ENCODE measurements around the gene CYB5RL.

The CYB5RL gene

GRCh38 chr1:54177726-54178125, 22.1 kb downstream of the CYB5RL start:
- TF ChIP-seq, protein P1, sequence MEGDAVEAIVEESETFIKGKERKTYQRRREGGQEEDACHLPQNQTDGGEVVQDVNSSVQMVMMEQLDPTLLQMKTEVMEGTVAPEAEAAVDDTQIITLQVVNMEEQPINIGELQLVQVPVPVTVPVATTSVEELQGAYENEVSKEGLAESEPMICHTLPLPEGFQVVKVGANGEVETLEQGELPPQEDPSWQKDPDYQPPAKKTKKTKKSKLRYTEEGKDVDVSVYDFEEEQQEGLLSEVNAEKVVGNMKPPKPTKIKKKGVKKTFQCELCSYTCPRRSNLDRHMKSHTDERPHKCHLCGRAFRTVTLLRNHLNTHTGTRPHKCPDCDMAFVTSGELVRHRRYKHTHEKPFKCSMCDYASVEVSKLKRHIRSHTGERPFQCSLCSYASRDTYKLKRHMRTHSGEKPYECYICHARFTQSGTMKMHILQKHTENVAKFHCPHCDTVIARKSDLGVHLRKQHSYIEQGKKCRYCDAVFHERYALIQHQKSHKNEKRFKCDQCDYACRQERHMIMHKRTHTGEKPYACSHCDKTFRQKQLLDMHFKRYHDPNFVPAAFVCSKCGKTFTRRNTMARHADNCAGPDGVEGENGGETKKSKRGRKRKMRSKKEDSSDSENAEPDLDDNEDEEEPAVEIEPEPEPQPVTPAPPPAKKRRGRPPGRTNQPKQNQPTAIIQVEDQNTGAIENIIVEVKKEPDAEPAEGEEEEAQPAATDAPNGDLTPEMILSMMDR (IDR thresholded peaks at IDR 0.05): no peak

DNA sequence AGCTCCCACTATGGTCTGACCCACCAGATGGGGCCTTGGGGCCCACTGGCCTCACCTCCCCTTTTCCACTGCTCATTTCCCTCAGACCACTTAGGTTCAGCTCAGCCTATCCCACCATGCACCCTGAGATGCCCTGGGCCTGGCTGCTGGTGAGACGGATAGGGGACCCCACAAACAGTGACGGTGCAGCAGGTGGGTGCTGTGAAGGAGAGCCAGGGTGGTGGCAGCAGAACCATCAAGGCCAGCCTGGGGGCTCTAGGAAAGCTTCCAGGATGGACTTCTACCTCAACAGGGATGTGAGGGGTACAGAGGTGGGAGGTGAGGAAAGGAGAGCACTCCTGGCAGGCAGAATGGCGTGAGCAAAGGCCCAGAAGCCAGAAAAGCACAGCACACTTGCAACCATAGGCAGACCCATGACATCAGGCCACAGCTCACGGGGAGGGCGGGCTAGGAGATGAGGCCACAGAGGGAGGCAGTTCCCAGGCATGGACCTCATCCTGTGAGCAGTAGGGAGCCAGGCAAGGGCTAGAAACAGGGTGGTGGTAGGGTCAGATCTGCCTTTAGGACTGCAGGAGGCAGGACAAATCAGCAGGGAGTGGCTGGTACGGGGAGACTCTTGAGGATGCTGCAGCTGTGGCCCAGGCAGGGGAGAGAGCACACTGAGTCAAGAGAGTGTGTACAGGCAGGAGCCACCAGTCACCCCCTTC, 23.1 kb downstream of the CYB5RL start:
- TF ChIP-seq, protein P1 (IDR thresholded peaks at IDR 0.05): no peak

- TF ChIP-seq, protein P1 (IDR thresholded peaks at IDR 0.05): no peak
These were observed 25.7 kb downstream of the CYB5RL start for GRCh38 chr1:54174106-54174505.

GRCh38 chr1:54173681-54174080, 26.1 kb downstream of the CYB5RL start:
- TF ChIP-seq, protein P1 (IDR thresholded peaks at IDR 0.05): no peak

- TF ChIP-seq, protein P1 (IDR thresholded peaks at IDR 0.05): no peak
These were observed 26.9 kb downstream of the CYB5RL start for GRCh38 chr1:54172614-54173599.

DNA sequence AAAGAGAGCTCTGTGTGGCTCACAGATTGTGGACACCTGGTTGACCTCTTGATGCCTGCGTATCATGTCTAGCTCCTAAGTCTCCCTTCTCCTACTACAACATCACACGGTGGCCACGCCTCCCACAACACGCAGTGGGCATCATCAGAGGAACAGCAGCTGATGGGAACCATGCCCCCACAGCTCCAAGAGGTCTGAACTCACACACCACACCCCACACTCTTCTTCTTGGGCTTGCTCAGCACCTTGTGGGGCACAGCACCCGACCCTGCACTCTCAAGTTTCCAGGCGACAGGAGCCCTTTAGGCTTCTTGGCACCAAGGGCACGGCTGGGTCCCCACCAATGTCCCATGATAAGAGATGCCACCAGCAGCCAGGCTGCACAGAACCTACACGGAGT, 28.2 kb downstream of the CYB5RL start:
- TF ChIP-seq, protein P1 (IDR thresholded peaks at IDR 0.05): no peak

DNA sequence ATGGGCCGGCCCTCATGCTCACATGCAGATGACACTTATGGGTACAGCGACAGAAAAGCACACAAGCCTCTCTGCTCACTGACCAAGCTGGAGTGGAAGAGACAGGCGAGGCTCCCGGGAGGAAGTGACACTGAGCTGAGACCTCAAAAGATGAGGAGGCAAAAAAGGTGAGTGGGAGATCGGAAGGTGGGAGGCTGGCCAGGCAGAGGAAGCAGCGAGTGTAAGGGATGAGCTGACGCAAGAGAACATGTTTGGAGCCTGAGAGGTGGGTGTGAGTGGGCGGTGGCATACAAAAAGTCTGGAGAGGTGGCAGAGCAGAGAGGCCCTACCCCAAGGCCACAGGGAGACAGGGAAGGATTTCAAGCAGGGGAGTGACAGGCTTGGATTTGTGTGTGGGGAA, 28.8 kb downstream of the CYB5RL start:
- TF ChIP-seq, protein P1 (IDR thresholded peaks at IDR 0.05): no peak
